Peyer's patch (tissue), 4 donors: ENCODE measurements around the gene UBQLN3. TPM values are rescaled to one million over a fixed set of nuclear protein-coding genes. Genes with fewer than 3 reads are reported as not detected.

Experiments used
- DNase-seq, 3 donors: peaks; one replicate each; pipeline ENCODE4 v3.0.0-alpha.2; 2017 to 2019
- H3K27ac ChIP-seq, 4 donors: fragments of 200-600 bp; sonication (generic); one replicate each; pipeline ENCODE4 v1.5.1; 2016 to 2019
- H3K27me3 ChIP-seq, 2 donors: fragments of 200-600 bp; sonication (generic); one replicate each; pipeline ENCODE4 v1.5.1; 2019
- H3K36me3 ChIP-seq, 3 donors: fragments of 200-600 bp; sonication (generic); one replicate each; pipeline ENCODE4 v1.5.1; 2016 to 2019
- H3K4me1 ChIP-seq, 4 donors: fragments of 200-600 bp; sonication (generic); one replicate each; pipeline ENCODE4 v1.5.1; 2016 to 2019
- H3K4me3 ChIP-seq, 4 donors: fragments of 200-600 bp; sonication (generic); 1 replicate in 3 of 4; 2 replicates in 1 of 4; pipeline ENCODE4 v1.5.1; 2016 to 2019; ENCODE audit warnings: mild to moderate bottlenecking in 1 of 4
- H3K9me3 ChIP-seq, 4 donors: fragments of 200-600 bp; sonication (generic); one replicate each; pipeline ENCODE4 v1.5.1; 2016 to 2019; ENCODE audit warnings: mild to moderate bottlenecking in 1 of 4
- POLR2A ChIP-seq, 2 donors: fragments of 450-650 bp; IDR thresholded peaks; one replicate each; pipeline ENCODE4 v1.5.1; 2017; ENCODE audit warnings: antibody characterized with exemption in 2 of 2, mild to moderate bottlenecking in 2 of 2, moderate library complexity in 2 of 2
- total RNA-seq, 4 donors: library from RNA; depleted of rRNA; stranded (reverse); fragments of >200 nt; gene quantifications; one replicate each; pipeline ENCODE4 v1.1.0, GENCODE V29; 2016
- TF ChIP-seq, protein P1 (sequence below), 6 experiments: fragments of 450-650 bp in 4 of 6; fragments of 200-600 bp in 2 of 6; sonication (generic) in 1 of 6; IDR thresholded peaks; one replicate each; pipeline ENCODE4 v1.5.1; 2017 to 2019; ENCODE audit warnings: antibody characterized with exemption in 6 of 6, mild to moderate bottlenecking in 3 of 6, moderate library complexity in 1 of 6

UBQLN3 gene
- total RNA-seq, 4 donors from 2014 or later: 0.53 to 5.8 TPM; not detected in 2

DNA sequence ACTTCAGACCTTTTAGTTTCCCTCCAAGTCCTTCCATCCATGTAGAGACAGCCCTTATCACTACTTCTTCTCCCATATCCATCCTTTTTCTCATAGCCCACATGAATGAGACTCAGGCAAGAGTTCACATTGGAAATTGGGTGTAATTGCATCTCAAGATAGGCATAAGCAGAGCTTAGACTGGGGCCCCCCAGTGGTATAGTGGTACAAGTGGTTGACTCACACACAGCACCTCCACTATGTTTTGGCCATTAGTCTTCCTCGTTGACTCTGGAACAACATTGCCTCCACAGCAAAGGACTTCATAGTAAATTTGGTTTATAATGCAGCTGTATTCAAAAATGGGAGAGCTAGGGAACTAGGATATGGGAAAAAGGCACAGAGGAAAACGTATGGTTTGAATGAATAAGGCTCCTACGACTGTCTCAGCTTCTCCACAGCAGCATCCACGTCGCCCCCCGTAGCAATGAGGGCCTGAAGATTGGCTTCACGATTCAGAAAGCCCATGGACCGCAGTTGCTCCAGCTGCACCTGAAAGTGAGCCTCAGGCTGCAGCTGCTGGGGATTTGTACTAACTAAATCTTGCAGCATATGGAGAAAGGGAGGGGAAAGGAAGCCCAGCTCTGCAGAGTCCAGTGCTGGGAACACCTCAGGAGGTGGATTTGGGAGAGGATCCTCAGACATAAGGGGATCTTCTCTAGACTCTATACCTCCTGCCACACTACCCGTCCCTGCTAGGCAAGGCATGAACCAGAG lies 2.4 kb downstream of the UBQLN3 start:
- Histone ChIP-seq H3K27ac (no peak overlapping the region), H3K4me1 (no peaks in the 10 kb centered on the region), H3K4me3 (no peak overlapping the region), H3K27me3 (no peaks in the 10 kb centered on the region), H3K9me3 (no peaks in the 10 kb centered on the region), H3K36me3 (no peaks in the 10 kb centered on the region)
- TF ChIP-seq, protein P1, sequence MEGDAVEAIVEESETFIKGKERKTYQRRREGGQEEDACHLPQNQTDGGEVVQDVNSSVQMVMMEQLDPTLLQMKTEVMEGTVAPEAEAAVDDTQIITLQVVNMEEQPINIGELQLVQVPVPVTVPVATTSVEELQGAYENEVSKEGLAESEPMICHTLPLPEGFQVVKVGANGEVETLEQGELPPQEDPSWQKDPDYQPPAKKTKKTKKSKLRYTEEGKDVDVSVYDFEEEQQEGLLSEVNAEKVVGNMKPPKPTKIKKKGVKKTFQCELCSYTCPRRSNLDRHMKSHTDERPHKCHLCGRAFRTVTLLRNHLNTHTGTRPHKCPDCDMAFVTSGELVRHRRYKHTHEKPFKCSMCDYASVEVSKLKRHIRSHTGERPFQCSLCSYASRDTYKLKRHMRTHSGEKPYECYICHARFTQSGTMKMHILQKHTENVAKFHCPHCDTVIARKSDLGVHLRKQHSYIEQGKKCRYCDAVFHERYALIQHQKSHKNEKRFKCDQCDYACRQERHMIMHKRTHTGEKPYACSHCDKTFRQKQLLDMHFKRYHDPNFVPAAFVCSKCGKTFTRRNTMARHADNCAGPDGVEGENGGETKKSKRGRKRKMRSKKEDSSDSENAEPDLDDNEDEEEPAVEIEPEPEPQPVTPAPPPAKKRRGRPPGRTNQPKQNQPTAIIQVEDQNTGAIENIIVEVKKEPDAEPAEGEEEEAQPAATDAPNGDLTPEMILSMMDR (IDR thresholded peaks at IDR 0.05): no peak
- no peak for TF ChIP-seq POLR2A (IDR thresholded peaks at IDR 0.05)
- no peak for DNase-seq

DNA sequence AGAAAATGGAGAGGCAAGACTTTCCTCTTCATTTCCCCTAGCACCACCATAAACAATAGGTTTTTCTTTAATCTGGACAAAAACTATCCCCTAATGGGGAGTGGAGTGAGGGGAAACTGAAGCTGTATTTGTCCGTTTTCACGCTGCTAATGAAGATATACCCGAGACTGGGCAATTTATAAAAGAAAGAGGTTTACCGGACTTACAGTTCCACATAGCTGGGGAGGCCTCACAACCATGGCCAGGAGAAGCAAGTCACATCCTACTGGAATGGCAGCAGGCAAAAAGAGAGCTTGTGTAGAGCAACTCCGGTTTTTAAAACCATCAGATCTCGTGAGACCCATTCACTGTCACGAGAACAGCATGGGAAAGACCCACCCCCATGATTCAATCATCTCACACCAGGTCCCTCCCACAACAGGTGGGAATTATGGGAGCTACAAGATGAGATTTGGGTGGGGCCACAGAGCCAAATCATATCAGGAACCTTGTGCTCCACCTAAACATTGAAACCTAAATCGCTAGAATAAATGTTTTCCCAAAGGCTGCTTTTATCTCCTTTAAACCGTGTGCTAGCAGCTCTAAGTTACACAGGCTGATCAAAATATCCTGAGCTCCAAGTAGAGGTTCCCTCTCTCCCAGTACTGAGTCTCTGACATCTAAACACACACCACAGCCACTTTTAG lies 4.3 kb downstream of the UBQLN3 start:
- Histone ChIP-seq H3K36me3 (no peaks in the 10 kb centered on the region), H3K27me3 (no peaks in the 10 kb centered on the region), H3K9me3 (no peaks in the 10 kb centered on the region), H3K4me1 (no peaks in the 10 kb centered on the region), H3K27ac (no peak overlapping the region), H3K4me3 (no peak overlapping the region)
- TF ChIP-seq POLR2A (IDR thresholded peaks at IDR 0.05): no peak
- TF ChIP-seq, protein P1 (IDR thresholded peaks at IDR 0.05): no peak
- DNase-seq: no peak

DNA sequence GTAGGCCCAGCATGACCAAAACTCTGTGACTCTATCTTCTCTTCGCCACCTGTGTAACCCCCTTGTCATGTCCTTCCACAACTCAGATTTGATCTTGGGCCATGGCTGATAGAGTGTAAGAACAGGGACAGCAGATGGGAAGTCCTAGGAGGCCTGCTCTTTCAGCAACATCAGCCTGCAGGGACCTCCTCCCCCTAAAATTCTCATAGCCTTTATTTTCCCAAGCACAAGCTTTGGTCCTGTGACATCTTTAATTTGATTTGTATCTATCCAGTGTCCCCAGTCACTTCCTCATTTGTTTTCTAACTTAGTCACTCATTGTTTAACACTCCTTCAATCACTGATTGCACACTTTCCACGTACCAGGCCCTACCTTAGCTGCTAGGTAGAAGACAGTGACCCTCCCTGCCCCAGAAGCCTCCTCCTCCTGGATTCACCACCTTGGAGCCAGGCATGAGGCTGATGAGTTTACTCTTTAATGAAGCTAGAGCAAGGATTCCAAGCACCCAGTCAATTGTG lies 5.3 kb downstream of the UBQLN3 start:
- TF ChIP-seq, protein P1 (IDR thresholded peaks at IDR 0.05): no peak
- TF ChIP-seq POLR2A (IDR thresholded peaks at IDR 0.05): no peak
- no peak overlapping the region for H3K27ac ChIP-seq
- no peaks in the 10 kb centered on the region for H3K9me3 ChIP-seq
- no peaks in the 10 kb centered on the region for H3K27me3 ChIP-seq
- no peaks in the 10 kb centered on the region for H3K4me1 ChIP-seq
- DNase-seq: no peak
- no peaks in the 10 kb centered on the region for H3K36me3 ChIP-seq
- H3K4me3 ChIP-seq: no peak overlapping the region

DNA sequence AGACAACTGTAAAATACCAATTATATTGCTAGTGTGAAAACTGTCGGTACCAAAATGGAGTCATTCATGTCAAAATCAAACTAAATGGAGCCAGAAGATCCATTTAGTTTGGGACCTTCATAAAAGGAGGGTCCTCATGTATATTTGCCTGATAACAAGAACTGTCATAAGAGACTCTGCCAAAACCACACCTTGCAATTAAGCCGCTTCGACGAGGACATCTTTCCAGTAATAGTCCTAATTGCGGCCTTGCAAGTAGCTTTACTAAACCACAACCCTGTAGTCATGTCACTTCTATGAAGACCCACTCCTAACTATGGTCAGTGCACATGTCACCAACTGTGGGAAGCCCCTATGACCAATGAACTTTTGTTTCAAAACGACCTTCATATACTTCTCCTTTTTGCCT lies 9.4 kb downstream of the UBQLN3 start:
- Histone ChIP-seq H3K27ac (no peak overlapping the region), H3K27me3 (no peaks in the 10 kb centered on the region), H3K36me3 (no peaks in the 10 kb centered on the region), H3K4me3 (no peak overlapping the region), H3K4me1 (no peaks in the 10 kb centered on the region), H3K9me3 (no peaks in the 10 kb centered on the region)
- no peak for TF ChIP-seq POLR2A (IDR thresholded peaks at IDR 0.05)
- TF ChIP-seq, protein P1 (IDR thresholded peaks at IDR 0.05): no peak
- DNase-seq: no peak

DNA sequence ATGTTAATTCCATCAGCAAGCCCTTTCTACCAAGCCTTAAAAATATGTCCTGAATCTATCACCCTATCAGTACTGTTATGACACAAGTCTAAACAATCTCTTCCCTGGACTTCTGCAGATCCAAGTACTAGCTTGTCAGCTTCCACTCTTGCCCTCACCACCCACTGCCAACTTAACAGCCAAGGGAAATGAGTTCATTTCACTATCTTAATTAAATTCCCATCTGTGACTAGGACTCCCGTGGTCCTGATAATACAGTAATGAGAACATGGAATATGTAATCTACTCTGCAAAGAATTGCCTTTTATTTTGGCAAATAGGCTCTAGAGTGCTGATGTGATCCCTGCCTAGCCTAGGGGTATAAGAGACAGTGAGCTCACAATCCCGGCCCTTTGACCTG lies 10.1 kb downstream of the UBQLN3 start:
- Histone ChIP-seq H3K27ac (no peak overlapping the region), H3K36me3 (no peaks in the 10 kb centered on the region), H3K27me3 (no peaks in the 10 kb centered on the region), H3K4me1 (no peaks in the 10 kb centered on the region), H3K9me3 (no peaks in the 10 kb centered on the region), H3K4me3 (no peak overlapping the region)
- no peak for TF ChIP-seq POLR2A (IDR thresholded peaks at IDR 0.05)
- TF ChIP-seq, protein P1 (IDR thresholded peaks at IDR 0.05): no peak
- no peak for DNase-seq
